ENCODE data around the gene RGS6.

The RGS6 gene

DNA sequence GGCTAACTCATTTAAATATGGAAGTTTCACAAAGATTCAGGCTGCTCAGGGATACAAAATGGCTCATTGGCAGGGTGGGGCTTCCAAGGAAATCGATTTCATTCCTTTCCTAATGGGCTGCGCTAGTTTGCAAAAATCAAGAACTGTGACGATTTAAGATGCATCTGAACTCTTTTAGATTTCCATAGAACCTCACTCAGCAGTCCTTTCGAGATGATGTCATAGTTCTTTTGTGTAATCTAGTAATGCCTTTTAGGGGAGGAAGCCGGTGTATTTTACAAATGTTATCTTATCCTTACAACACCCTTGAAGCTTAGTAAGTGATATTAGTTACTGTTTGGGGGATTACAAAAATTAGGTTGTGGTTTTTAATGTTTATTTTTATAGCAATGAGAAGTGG, 239.8 kb downstream of the RGS6 start:
- no peak for DNase-seq

DNA sequence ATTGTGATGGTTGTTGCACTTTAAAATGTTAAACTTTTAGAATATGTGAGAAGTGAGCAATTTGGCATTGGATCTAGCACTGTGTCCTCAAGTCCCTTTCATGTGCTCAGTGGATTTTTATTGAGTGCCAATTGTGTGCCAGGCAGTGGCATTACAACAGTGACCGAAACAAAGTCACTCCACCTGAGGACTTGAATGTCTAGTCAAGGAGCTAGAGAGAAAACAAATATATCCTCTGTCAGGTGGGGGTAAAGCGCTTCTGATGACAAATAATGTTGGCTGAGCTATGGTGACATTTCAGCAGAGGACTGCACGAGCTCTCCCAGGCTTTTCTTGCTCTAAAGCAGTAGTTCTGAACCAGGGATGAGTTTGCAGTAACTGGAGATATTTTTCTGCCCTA, 240.4 kb downstream of the RGS6 start:
- DNase-seq = no peak

DNA sequence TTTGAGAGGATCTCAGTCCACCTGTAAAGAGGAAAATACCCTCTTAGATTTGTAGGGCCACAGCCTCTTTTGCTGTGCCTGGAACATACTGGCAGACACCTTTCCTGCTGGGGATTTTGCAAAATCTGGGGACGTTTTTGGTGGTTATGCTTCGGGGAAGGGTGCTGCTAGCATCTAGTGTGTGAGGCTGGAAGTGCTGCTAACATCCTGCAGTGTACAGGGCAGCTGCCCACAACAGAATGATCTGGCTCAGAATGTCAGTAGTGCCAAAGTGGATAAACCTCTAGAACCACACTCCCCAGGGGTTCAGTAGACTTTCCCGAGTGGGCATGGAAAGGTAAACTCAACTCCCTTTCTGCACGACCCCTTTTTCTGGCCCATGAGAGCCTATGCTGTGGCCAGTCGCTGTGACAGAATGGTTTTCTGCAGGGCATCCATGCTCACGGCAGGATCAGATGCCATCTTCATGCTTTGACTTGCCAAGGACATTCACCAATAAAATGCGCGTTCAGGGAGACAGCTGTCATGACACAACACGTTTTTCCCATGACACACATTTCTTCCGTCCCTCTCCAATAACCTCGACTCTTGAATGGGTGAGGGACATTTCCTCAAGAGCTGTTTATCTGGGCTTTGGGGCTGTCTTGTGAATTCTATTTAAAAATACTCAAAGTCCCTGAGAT, 240.9 kb downstream of the RGS6 start:
- no peak for DNase-seq

DNA sequence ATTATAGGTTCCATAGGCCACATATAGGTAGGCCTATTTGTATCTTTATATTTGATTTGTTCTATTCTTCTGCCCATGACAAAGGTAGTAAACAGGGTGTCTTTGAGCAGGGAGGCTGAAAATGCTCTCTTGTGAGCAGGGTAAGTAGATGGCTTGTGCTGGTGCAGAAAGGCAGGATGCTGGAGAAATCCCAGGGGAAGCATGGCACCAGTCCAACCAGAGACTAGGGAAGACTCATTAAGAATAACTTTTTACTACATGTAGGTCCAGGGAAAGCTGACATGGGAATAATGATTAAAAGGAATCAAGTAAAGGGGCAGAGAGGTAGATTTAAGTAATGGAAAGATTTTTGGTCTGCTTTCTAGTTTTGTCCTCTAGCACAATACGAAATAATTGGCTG, 245.0 kb downstream of the RGS6 start:
- no peak for DNase-seq

DNA sequence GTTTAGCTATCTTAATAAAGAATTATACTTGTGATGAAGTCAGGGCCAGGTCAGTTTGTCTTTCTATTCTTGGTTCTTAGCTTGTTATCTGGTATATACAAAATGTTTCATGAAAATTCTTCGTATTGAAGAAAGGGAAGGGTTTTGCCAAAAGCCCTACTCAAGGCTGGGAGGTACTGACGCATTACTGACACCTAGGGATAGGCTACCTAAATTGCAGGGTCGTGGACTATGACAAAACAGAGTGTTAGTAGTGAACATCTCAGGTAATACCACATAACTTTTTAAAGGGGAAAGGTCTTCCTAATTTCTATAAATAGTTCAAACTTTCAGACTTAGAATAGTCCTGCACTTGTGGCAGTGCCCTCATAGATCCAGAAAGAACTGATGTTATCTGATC, 246.3 kb downstream of the RGS6 start:
- DNase-seq = no peak

DNA sequence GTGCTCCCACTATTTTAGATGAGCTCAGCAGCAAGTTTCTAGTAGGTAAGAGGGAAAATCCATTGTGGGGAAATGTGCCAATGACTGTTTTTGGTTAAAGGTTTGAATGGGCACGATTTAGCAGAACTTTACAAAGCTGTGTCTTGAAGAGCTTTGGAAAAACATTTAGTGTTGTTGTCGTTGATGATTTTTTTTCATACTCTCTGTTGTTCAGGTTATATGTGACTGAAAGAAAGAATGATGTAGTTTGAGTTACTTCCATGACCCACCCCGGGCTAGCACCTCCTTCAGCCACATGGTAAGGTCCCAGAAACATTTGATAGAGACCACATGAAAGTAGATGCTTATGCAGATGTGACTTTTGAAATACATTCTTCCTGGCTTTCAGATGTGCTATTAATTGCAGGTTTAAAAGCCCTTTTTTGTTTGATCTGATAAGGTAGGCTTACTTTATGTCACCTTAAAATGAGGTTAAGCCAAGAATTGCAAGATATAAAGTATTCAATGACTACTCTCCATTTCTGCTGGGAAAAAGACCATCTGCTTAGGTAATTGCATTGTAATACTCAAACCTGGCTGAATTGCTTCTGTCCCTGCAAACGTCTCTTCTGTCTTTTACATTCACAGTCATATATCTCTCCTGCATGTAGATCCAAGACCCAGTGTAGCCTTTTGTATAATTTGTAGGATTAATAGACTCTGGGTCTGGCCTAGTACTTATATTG, 250.6 kb downstream of the RGS6 start:
- no peak for DNase-seq

DNA sequence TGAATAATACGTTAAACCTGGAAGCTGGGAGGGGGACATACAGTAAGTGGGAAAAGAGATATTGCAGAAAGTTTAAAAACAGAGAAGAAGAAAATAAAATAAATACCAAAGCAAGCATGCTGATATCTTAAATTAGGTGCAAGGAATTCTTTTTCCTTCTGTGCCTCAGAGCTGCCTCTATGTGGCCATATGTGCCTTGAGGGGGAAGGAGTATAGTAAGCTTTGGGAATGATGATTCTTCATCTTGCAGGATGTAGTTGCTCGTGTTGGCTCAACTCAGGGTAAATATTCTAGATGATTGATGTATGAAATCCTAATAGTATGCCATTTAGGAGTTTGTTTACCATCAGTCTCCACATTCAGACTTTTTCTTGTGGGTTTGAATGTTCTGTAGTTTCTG, 251.4 kb downstream of the RGS6 start:
- DNase-seq = no peak

DNA sequence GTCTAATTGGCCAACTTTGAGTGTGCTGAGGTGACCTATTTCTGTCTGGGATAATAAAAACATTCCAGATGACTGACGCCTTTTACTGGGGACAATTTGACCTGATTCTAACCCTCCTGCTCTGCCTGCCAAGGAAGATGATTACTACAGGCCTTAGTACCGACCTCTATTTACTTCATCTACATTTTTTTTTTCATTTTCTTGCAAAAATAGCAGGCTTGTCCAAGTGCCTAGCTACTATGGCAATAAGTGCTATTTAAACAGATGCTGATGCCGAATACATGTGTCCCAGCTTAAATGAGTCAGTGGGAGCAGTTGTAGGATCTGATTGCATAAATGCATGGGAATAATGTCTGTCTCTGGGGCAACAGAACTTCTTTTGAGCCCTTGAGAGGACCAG, 254.3 kb downstream of the RGS6 start:
- no peak for DNase-seq

DNA sequence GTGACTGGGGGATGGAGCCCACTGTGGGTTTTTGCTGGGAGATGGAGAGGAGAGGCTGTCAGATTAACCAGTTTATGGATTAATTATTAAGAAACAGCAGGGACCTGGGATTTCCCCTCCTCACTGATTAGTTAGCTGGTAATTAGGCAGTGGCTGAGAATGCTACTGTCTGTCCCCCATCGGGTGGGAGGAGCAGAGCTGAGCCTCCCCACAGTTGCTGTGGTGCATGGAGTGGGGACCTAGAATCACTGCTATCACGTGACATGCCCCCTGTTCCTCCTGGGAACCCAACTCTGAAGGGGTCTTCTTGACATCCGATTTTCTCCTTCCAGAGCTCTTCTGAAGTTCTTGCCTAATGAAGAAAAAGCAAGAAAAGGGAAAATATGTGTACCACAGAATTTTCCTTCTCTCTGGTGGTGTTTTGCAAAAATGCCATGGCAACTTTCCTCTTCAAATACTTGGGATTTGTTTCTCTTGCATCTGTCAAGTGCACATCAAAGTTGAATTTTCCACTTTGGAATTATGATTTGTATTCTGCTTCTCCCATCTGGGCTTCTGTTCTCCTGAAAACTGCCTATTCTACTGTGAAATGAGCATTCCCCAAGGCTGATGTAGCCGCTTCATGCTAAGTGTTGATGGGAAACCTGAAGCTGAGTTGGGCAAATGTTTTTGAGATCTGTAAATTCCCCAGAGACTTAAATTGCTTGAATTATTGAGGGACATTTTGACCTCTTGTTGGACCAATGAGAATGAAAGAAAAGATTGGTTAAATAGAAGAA, 264.2 kb downstream of the RGS6 start:
- DNase-seq = no peak

DNA sequence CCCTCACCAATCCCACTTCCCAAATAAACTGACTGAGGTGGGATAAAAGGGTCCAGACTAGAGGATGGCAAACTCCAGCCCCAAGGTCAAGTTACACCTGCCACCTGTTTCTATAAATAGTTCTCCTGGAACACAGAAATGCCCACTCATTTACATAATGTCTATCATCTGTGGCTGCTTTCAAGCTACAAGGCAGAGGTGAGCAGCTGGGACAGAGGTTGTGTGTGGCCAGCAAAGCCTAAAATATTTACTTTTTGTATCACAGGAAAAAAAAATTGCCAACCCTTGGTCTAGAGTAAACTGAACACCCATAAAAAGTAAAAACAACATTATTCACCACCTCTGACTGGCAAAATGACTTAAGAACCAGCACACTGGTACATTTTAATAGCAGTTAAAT, 269.4 kb downstream of the RGS6 start:
- DNase-seq = no peak

DNA sequence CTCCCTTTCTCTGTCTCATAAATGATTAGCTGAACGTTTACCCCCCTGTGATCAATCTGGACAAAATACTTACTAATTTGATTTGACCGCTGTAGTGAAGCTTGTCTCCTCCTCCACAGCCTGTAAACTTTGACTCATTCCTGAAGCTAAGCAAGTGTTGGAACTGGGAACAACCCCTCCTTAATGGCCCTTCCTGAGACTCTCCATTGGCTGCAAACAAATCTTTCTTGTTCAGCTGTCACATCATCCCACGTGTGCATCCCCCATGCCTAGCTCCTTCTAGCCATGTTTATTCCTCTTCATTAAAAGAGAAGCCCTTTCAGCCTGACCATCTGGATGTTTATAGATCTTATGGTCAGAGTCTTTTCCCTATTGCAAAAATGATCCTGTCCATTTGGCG, 281.2 kb downstream of the RGS6 start:
- DNase-seq = no peak

DNA sequence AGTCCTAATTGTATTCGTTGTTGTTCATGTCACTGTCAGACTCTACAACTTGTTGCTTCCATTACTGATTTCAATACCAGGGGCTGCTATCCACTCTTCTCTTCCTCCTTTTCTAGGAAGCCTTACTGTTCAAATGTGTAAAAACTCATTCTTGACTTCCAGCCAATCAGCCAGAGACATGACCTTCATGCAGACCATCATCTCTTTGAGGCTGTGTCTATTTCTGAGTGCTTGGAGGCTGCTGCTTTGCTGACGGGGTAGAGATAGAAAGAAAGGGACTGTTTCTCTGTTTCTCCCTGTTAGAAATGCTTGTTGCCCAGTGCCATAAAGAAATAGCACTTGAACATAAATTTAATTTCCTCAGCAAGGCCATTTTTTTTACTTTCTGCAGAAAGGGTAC, 282.9 kb downstream of the RGS6 start:
- DNase-seq = no peak

DNA sequence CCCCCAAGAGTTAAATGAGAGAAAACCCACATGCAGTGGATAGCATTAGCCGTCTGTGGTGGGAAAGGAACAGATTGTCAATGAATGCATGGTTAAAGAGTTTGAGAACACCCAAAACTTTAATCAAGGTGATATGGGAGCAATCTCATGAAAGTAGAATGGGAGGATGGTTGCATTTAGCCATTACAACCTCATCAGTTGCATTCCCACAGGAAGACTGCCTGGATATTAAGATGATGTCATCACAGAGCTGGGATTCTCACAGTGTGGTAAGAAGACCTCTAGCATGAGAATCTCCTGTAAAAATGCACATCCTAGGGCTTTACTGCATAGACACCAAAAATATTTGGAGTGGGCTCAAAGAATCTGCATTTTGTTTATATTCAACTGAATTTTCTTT, 284.9 kb downstream of the RGS6 start:
- no peak for DNase-seq

DNA sequence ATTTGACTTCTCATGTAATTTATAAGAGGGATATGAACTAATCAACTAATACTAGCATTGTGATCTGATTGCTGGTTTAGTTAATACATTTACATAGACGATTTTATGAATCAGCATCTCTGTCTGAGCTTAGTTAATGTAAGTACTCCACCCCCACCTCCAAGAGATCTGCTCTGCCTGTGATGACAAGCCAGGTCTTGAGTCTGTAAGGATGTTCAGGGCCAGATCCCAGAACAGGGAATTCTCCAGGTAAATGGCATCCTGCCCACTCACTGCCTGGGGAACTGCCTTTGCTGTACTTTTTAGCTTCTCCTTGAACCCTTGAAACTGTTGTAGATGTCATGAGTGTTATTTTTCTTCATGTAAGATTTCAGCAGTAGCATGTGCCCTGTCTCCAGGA, 289.8 kb downstream of the RGS6 start:
- DNase-seq = no peak

DNA sequence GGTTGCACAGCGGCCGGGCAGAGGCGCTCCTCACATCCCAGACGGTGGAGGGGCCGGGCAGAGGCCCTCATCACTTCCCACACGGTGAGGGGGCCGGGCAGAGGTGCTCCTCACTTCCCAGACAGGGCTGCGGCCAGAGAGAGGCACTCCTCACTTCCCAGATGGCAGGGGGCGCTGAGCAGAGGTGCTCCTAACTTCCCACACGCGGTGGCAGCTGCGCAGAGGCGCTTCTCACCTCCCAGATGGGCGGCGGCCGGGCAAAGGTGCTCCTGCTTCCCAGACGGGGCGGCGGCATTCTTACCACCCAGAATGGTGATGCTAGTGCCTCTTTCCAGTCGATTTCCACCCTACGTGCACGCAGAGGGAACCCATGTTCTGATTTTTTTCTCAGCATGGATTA, 304.4 kb downstream of the RGS6 start:
- no peak for DNase-seq

DNA sequence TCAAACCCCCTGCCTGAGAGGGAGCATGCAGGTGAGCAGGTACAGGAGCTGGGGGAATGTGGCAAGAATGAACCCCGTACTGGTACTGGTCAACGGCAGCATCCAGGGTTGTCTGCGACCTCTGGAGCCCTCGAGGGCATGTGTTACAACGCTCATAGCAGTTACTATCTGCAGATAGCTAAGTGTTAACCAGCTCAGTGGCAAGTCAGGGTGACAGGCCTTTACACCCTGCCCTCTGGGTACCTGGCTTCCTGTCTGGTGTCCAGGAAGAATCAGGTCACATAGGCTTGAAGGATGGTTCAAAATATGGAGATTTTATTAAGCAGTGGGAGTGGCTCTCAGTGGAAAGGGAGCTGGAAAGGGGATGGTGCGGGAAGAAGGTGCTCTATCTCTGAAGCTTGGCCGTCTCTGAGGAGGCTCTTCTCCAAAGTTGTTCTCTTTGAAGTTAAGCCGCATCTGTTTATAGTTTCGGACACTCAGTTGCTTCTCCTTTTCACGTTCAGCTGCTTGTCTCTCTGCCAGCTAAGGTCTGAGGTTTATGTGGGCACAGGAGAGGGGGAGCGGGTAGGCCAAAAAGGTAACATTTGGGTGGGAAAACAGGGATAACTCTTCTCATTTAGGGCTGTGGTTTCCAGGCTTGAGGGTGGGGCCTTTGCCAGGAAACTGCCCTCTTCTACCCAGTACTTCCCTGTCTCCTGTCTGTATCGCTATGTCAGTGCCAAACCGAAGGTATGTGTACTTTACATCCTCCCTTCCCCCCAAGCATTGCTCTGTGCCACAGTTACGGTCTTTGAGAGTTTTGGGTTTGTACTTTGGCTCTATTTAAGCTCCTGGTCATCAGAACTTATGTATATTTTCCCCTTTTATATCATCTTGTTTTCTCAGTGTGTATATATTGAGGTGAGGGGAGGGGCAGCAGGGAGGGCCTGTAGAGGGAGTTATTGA, 305.8 kb downstream of the RGS6 start:
- DNase-seq = no peak

DNA sequence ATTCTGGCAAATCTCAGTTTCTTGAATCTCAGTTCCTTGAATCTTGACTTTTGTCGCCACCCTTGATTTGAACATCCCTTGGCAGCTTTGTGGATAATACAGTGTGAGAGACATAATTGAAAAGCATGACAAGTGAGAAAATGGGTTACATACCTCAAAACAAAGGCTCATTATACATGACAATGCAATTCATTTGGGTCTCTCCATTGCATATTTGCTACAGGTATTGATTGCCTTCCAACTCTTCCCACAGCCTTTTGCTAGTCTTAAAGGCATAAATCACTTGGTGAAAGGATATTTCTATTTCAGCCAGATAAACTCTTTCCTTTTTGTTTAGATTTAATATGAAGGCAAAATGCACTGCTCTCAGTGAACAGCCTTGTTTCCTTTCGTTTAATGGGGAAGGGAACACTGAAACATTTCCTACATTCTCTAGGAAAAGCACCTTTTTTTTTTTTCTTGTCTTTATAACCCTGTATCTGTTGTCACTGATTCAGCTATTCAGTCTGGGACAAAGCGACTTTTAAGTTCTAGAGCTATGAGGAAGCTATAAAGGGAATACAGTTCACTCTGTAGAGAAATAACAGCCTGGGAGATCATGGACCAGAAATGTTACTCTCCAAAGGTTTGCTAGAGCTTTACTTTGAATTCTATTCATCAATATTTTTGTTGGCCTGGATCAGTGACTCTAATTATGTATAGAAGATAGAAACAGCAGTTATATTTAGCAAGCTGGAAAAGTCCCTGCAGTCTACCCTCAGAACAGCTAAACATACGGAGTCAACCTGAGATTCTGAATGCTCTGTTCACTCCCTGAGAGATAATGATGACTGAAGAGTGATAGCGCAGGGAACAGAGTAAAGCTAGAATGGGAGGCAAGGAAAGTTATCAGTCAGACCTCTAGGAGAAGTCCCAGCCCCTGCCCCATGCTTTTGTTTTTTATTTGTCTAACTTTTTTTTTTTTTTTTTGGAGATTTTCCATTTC, 311.4 kb downstream of the RGS6 start:
- no peak for DNase-seq

DNA sequence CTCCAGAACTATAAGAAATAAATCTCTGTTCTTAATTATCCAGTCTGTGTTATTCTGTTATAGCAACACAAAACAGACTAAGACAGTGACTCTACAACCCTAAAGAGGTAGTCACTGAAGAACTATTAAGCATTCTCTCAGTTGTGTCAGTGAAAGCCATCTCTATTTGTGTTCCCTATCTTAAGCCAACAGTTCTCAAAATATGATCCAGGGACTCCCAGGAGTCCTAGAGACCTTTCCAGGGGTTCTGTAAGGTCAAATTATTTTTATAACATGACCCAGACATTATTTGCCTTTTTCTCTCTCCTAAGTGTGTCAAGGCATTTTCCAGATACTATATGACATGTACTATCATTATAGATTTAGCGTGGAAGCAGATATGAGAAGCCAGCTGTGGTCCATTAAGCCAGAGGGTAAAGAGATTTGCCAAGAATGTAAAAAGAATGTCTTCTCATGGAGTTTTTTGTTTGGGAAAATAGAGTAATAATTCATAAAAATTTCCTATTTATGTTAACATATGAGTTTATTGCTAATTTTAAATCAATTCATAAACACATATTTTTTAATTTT, 315.8 kb downstream of the RGS6 start:
- DNase-seq = no peak

DNA sequence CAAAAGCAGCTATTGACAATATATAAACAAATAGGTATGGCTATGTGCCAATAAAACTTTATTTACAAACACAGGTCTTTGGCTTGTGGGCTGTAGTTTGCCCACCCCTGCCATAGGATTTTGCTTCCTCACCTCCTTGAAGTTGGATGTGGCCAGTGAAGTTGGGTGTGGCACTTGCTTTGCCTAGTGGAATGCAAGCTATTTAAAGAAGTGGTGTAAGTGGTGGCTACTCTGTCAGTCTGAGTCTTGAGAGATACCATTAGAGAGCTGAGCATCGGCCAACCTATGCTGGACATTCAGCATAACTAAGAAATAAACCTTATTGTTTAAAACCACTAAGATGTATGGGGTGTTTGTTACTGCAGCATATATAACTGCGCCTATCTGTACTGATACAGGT, 321.3 kb downstream of the RGS6 start:
- DNase-seq = no peak

DNA sequence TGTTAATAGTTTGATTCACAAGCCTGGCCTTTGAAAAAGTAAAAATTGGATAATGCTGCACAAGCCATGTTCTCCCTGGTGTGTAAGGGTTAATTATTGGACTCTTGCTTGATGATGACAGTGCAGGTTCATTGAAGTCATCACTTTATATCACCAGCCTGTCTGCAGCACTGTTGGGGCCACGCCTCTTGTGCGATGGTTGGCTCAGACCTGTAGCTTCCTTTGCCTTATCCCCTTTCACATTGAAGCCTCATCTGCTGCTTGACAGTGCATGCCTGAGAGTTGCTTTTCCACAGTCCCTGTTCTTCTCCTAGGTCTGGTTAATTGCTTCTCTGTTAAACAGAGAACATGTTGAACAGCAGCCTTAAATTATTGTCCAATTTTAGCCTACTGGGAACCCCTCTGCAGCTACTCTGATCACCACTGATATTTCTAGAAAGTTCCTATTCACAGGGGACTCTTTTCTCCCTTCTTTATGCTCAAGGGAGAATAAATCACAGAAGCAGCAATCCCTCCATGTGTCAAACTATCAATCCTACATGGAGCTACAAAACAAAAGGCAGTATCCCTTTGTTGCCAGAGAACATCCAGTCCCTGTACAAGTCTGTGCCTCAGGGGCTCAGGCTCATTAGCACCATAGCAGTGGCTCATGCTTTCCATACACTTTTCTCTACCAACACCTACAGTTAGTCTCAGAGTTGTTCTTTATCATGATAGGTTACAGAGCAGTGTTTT, 322.1 kb downstream of the RGS6 start:
- no peak for DNase-seq

All from NCI-H446 treated with DMSO at 0.1 percent for 48 hours (cell line).